Eye (tissue), 1 donor: Measurements from ENCODE around the gene IL3.
"Not testable (repeated sequence)": the region's sequence is repeated elsewhere in the genome, so short reads cannot be mapped to it uniquely, and the experiment has no call there.

Experiments
- DNase-seq: peaks from one replicate; pipeline ENCODE4 v3.0.0-alpha.2; 2015

The IL3 gene

DNA sequence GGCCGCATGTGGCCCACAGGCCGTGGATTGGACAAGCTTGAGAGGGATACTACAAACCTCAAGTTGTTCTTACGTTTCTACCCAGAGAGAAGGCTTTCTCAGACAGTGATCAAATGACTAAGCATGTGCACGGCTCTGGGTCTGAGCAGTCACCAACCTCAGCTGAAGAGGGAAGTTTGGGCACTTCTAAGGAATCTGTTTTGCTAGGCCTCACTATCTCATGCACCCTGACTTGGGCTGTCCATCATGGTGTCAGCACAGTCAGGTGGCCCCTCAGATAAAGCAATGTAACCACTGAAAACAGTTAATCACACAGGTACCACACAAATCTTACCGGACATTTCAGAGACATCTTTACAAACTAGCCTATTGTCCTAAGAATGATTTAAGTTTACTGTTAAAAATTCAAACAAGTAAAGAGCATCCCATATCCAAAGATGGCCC lies 37.7 kb downstream of the IL3 start:
- no peak for DNase-seq

DNA sequence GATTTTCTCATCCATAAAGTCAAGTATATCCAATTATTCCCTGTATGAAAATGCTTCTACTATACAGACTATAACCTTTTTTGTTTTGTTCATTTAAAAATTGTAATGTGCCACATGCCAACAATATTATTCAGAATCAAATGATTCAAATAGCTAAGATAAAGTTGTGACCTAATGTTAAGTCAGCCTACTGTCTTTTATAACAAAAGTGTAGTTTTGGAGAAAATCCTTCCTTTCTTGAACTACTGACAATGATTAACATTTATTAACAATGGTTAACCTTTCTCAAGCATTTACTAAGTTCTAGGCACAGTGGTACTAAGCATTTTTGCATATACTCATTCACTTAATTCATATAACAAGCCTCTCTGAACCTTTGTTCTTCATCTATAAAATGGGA lies 38.2 kb downstream of the IL3 start:
- no peak for DNase-seq

DNA sequence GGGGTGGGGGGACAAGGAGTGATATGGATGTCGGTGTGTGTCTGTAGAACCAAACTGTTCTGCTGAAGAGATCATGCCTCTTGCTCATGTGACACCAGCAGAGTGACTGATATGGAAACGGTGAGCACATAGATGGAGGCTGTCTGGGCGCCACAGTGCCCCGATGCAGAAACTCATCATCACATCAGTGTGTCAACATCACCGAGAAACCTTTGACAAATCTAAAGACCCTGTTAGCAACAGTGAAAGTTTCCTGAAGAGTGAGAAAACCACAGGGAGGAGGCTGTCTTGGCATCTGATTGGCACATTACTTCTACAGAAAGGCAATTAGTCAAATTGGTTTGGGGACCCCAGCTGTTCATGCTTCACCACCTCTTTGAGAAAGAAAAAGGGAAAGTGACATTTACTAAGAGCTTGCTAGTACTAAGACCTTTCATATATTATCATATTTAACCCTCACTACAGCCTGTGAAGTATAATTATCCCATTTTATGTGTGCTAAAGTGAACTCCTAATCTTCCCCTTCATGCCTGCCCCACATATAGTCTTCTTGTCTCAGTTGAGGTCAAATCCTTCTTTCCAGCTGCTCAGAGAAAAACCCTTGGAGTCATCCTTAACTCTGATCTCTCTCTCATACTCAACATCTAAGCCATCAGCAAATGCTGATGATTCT lies 38.8 kb downstream of the IL3 start:
- DNase-seq = no peak

DNA sequence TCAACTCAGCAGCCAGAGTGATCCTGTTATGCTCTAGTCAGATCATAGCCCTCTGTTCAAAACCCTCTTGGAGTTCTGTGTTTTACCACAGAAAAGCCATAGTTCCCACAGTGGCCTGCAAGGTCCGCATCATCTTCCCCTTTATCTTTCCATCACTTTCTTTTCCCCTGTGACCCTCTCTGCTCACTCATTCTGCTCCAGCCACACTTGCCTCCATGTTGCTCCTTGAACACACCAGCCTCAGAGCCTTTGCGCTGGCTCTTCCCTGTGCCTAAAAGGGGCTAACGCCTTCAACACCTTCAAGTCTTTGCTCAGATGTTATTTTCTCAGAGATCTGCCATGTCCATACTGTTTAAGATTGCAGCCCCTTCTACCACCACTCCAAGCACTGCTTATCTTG lies 39.5 kb downstream of the IL3 start:
- DNase-seq = no peak

DNA sequence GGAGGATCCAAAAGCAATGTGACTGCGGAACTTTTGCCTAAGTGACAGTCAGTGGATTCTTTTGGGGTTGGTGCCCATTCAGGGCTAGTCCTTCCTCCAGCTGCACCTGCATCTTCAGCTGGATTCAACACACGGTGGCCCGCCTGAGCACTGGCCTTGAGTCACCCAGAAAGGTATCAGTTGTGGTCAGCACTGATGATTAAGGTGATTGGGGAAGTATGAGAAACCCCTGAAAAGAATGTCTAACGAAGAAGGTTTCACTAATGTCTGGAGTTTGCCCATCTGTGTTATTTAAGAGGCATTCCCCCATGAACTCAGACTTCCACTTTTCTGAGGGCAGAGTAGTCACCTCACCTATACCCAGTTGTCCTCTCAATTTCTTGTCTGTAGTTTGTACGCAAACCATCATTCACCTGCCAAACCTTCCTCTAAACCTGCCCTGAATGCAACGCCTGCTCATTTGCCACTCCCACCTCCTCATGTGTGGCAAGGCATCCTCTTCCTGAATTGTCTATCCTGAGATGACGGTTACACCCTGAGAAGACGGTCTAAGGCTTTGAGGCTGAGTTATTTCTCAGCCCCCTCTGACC lies 40.3 kb downstream of the IL3 start:
- no peak for DNase-seq

DNA sequence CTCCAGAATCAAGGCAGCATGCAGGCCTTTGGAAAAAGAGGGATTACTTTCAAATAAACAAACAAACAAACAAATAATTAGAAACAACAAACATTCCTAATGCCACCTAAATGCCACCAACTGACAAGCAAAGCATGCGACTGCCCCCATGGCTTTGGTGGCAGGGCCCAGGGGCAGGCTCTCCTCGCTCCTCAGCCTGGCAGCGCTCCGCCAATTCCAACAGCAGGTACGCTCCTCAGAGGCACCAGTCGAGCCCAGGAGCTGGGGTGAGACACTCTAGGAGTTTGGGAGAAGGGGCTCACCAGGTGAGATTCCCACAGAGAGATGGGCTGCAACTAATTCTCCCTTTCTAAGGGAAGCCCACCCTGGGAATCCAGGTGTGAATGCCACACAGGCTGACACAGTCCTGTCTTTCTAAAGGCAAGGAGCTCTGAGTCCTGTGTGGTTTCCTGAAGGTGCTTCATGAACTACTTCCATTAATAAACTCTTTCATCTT lies 41.0 kb downstream of the IL3 start:
- no peak for DNase-seq

DNA sequence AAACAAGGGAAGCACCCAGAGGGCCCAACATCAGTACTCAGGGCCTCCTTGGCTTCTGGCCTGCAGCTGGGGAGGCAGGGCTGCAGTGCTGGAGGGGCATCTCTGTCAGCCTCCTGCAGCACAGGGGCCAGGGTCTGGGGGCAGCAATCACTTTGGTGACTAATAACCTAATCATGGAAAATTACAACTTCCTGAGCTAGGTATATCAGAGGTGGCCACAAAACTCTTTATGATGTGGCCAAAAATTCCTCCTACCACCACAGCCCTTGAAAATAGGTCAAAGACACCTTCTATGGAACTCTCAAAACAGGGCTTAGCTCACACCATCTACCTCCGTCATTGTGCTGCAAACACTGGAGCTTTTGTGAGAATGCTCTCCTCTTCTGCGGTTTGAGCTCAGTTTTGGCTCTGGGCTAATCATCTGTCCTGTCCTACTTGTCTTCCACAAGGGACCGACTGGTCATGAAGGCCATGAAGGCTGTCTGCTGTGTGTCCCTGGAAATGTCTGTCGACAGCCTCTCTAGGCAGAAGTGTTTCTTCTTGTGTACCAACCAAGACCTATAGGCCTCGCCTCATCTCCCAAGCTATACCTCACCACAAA lies 41.7 kb downstream of the IL3 start:
- DNase-seq = no peak

DNA sequence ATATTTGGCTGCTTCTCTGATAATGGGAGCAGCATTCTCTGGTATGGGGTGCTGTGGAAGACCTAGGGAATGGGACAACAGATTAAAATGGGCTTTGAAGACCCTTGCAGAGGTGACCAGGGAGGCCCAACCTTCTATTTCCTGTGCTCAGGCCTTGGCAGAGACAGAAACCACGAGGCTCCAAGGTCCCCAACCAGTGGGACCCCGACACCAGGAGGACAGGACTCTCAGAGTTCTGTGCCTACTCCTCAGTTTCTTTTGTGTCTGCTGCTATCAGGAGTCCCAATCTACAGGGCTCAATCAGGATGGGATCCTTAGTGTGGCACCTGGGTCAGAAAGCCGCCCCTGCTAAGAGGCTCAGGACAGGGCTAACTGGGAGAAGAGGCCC lies 42.5 kb downstream of the IL3 start:
- DNase-seq = no peak

DNA sequence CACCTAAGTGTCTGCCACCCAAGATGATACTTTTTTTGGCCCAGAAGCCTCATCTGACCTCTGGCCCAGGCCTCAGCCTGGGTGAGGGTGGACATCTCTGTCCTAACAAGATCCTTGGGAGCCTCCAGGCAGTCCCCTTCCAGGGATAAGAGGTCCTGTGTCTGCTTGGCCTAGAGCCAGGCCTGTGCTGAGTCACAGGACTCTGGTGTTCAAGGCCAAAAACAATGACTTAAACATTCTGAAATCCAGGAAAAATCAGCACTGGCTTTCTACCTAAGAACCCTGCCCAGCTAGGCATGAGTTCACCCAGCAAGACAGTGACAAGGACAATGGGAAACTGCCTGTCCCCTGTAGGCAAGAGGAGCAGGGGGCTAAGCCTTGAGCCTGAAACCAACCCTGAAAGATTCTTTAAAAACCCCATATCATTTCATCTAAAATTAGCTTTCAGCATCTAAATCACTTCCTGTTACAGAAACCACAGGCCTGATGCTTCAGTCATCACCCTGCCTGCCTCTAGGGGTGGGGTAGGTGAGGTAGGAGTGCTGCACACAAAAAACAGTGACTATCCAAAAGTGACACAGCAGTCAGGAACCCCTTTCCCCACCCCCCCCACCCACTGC lies 43.0 kb downstream of the IL3 start:
- peak; percentile 13 for DNase-seq

DNA sequence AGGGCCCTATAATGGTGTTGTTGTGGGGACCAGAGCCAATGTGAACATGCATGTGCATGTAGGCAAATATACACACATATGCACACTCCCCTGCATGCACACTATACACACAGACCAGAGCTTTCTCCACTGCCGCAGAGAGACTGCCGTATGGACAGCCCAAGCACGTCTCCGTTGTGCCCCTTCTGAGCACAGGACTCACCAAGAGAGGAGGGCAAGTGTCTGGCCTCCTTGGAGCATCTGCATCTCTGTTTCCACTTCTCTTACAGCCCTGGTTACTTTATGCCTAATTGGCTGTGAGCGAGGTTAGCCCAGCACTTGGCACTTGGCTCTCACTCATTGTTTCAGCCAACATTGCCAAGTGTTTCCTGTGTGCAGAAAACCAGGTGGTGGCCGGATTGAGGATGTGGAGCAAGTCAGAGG lies 43.5 kb downstream of the IL3 start:
- no peak for DNase-seq

DNA sequence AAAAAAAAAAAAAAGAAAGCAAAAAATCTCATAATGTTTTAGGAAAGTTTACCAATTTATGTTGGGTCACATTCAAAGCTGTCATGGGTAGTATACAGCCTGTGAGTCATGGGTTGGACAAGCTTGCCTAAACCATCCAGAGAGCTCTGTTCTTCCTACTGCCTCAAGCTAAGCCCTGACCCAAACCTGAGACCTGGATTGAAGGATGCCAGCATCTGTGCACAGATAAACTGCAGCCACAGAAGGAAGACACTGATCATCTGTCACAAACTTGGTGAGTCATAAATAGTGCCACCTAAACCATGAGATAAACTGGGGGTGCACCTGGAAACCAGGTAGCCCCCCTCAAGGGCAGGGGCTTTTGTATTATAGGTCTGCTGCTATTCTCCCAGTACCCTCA lies 44.1 kb downstream of the IL3 start:
- DNase-seq = no peak

DNA sequence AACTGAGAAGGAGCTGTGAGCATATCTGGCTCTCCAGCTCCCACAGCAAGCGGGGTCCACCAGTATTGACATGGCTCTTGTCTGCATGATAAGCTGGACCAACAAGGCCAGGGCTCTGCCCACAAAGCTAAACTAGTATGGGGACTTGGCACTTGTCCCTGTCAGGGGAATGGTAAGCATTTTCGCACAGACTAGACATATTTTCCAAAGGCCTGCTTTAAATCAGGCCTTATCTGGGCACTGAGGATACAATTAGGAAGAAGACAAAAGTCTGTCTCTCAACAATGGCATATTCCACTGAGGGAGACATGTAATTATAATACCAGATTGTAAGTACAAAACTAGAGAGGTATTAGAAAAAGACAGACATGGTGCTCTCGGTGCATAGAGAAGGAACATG lies 45.2 kb downstream of the IL3 start:
- DNase-seq = no peak

DNA sequence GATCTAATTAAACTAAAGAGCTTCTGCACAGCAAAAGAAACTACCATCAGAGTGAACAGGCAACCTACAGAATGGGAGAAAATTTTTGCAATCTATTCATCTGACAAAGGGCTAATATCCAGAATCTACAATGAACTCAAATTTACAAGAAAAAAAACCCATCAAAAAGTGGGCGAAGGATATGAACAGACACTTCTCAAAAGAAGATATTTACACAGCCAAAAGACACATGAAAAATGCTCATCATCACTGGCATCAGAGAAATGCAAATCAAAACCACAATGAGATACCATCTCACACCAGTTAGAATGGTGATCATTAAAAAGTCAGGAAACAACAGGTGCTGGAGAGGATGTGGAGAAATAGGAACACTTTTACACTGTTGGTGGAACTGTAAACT lies 48.0 kb downstream of the IL3 start:
- not testable (repeated sequence) for DNase-seq

DNA sequence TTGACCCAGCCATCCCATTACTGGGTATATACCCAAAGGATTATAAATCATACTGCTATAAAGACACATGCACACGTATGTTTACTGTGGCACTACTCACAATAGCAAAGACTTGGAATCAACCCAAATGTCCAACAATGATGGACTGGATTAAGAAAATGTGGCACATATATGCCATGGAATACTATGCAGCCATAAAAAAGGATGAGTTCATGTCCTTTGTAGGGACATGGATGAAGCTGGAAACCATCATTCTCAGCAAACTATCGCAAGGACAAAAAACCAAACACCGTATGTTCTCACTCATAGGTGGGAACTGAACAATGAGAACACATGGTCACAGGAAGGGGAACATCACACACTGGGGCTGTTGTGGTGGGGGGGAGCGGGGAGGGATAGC lies 48.5 kb downstream of the IL3 start:
- DNase-seq = not testable (repeated sequence)

DNA sequence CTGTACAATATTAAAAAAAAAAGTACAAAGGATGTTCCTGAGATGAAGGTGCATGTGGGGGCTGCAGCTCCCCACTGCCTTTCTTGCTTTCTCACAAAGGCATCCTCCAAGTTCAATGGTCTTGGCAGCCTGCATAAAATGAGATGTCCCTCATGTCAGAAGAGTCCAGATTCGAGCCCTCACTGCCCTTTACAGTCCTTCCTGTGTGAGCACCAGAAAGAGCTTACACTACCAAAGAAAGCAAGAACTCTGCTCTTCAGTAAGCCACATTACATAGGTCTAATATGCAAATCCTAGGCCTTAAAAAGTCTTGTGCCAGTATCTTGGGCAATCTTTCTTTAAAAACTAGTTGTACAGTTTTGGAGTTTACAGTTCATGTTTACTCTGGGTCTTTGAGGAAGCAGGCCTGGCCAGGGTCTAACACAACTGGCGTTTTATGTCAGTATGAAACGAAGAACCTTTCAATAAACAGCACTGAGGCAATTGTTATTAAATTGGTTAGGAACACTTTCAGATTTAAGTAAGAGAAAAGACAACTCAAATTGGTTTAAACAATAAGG lies 49.1 kb downstream of the IL3 start:
- DNase-seq = no peak

DNA sequence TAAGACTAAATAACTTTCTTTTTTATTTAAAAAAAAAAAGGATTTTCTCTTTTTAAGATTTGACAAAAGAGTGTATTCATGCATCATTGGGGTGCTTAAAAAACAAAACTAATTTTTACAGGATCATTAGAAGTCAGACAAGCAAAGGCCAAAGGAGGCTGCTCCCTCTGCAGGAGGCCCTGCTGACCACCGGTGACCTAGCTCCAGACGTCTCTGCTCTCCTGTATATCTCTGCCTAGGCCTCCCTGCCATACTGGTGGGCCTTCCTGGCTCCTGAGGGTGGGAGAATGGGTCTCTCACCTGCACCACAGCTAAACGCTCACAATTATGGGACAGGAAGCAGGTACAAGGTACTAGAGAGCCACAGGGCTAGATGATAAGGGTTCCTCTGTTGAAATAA lies 49.7 kb downstream of the IL3 start:
- no peak for DNase-seq

DNA sequence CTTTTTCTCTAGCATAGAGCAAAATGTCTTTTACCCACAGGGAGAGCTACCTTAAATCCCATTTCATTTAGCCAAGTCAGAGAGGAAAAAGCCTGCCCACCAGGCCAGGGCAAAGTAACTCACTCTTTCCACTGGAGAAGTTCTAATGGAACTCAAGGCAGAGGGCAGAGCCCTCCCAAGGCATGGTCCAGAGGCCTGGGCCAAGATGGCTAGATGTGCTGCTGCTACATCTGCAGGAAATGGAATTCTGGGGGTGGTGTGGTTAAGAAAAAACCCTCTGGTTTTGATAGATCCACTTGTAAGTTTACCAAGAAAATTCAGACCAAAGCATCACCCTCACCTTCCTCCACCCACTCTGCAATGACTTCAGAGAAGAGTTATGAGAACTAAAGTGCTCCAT lies 50.5 kb downstream of the IL3 start:
- DNase-seq = no peak

DNA sequence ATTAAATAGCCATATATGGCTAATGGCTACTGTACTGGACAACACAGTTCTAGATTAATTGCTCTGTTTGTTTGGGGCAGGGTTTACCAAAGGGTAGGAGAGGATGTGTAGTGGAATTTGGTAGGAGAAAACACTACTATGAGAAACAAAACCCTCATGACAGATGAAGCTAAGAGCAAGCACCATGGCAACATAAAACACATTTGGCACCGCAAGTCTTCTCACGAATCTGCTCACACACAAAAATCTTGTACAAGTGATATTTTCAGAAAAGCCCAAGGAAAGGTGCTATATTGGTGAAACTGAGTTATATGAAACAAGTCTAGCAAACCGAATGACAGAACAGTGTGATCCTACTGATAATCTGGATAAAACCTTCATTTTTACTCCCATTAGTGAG lies 51.7 kb downstream of the IL3 start:
- no peak for DNase-seq
